MM.1S (cell line): Measurements from ENCODE around the gene CACNA1C.

Source experiments
- EZH2 ChIP-seq: fragments of 300-600 bp; sonication (generic); optimal IDR thresholded peaks from 2 replicates; pipeline ENCODE3; 2017; ENCODE audit warnings: low read depth, mild to moderate bottlenecking, antibody characterized with exemption, low read length, mixed read lengths
- TF ChIP-seq, protein P1 (sequence below): fragments of 300-600 bp; sonication (generic); IDR thresholded peaks from 2 replicates; pipeline ENCODE4 v1.5.1; 2016; ENCODE audit warnings: antibody characterized with exemption, low read length, mixed read lengths

DNA sequence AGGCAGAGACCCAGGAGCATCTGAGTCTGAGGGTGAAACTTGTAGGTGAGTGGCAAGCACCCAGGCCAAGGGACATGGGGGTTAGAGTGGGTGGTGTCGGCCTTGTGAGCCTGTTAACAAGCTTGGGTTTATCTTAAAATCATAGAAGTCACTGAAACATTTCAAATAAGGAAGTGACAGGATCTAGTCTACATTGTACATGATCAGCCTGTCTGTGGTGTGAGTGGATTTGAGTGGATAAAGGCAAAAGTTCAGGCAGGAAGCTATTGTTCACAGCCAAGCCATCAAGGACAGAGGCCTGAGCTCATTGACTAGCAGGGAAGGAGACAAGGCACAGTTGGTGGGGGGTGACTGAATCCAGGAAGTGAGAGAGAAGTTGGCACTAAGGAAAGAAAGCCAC is 682.6 kb downstream of the CACNA1C start:
- TF ChIP-seq, protein P1, sequence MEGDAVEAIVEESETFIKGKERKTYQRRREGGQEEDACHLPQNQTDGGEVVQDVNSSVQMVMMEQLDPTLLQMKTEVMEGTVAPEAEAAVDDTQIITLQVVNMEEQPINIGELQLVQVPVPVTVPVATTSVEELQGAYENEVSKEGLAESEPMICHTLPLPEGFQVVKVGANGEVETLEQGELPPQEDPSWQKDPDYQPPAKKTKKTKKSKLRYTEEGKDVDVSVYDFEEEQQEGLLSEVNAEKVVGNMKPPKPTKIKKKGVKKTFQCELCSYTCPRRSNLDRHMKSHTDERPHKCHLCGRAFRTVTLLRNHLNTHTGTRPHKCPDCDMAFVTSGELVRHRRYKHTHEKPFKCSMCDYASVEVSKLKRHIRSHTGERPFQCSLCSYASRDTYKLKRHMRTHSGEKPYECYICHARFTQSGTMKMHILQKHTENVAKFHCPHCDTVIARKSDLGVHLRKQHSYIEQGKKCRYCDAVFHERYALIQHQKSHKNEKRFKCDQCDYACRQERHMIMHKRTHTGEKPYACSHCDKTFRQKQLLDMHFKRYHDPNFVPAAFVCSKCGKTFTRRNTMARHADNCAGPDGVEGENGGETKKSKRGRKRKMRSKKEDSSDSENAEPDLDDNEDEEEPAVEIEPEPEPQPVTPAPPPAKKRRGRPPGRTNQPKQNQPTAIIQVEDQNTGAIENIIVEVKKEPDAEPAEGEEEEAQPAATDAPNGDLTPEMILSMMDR, result no peak
- no peak for TF ChIP-seq EZH2
